Measurements from ENCODE around the gene PAQR8. TPM values are rescaled to one million over a fixed set of nuclear protein-coding genes. Genes with fewer than 3 reads are reported as not detected.

The PAQR8 gene
- total and polyA plus RNA-seq, 4 donors, result 0.43 to 3.3 (median 0.74) TPM

DNA sequence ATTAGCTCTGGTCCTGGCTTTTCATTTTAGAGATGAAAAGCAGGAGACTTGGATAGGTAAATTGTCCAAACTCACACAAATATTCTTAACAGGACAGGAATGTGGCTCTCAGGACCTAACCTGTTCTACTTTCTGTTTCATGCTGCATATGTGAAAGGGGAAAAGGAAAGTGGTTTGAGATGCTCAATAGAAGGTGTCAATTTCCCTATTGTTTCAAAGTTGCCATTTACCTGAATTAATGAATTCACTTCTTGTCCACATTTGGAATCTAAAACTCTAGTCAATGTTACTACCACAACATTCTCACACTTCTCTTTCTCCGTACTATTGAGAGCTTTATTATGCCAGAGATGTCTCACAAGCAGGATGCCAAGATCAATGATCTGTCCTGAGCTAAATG lies 53.4 kb downstream of the PAQR8 start (continued):
- no peak for TF ChIP-seq MAX (IDR thresholded peaks at IDR 0.05)

DNA sequence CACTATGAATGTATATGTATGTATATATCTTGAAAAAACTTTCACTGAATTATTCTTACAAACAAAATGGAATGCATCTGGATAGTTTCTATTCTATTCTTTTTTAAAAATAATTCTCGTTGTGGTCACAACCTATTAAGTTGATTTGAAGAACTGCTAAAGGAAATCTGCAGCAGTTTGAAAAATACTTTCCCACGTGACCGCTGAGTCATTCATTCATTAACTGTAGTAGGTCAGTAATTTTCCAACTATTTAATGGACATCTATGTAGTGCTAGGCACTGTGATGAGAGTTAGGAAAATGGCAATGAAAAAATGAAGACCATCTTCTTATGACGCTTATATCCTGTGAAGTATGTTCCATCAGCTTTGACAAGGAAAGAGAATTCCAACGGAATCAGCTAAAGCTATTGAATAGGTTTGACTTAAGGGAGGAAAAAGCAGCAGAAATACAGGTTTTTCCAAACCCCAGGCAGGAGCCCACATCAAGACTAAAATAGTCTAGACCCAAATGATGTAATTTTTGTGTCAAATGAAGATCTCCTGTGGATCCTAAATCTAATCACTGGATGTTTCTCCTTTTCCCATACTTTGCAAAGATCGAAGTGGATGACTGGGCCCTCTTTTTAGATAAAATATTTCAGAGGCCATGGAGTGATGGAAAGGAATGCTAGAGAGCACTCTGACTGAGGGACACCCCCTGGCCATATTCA lies 54.1 kb downstream of the PAQR8 start:
- H3K9ac ChIP-seq (ENCODE audit: low read depth in 1 of 2, low read length in 2 of 2), result no peak overlapping the region
- H3K9me3 ChIP-seq (ENCODE audit: control insufficient read depth in 4 of 4, low read length in 3 of 4), result no peaks in the 10 kb centered on the region
- H3K36me3 ChIP-seq (ENCODE audit: control insufficient read depth in 4 of 4, insufficient read depth in 3 of 4, low read depth in 1 of 4, low read length in 3 of 4), result no peaks in the 10 kb centered on the region
- H3K4me1 ChIP-seq (ENCODE audit: control insufficient read depth in 4 of 4, insufficient read depth in 4 of 4, low read length in 3 of 4), result peaks cover 0 to 16% (median 8%) of the 10 kb centered on the region in 4 donors
- no peak overlapping the region for H3K4me3 ChIP-seq (ENCODE audit: low read depth in 1 of 3, low read length in 3 of 3)
- no peak for TF ChIP-seq REST (IDR thresholded peaks at IDR 0.05)
- no peak for TF ChIP-seq FOXA2 (IDR thresholded peaks at IDR 0.05)
- TF ChIP-seq FOXA1 (IDR thresholded peaks at IDR 0.05), result no peak
- TF ChIP-seq ZBTB33 (IDR thresholded peaks at IDR 0.05), result no peak
- no peak for TF ChIP-seq GABPA (IDR thresholded peaks at IDR 0.05 in 1 of 2, conservative IDR thresholded peaks at IDR 0.05 in 1 of 2)
- TF ChIP-seq NR2F2 (IDR thresholded peaks at IDR 0.05), result no peak
- no peak for TF ChIP-seq JUND (IDR thresholded peaks at IDR 0.05)
- no peak for TF ChIP-seq TAF1 (conservative IDR thresholded peaks at IDR 0.05)
- no peak for TF ChIP-seq RXRA (IDR thresholded peaks at IDR 0.05)
- TF ChIP-seq, protein P1, sequence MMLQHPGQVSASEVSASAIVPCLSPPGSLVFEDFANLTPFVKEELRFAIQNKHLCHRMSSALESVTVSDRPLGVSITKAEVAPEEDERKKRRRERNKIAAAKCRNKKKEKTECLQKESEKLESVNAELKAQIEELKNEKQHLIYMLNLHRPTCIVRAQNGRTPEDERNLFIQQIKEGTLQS (IDR thresholded peaks at IDR 0.05), result no peak
- no peak for TF ChIP-seq EGR1 (IDR thresholded peaks at IDR 0.05; ENCODE audit: low read depth in 2 of 2)
- TF ChIP-seq, protein P2, sequence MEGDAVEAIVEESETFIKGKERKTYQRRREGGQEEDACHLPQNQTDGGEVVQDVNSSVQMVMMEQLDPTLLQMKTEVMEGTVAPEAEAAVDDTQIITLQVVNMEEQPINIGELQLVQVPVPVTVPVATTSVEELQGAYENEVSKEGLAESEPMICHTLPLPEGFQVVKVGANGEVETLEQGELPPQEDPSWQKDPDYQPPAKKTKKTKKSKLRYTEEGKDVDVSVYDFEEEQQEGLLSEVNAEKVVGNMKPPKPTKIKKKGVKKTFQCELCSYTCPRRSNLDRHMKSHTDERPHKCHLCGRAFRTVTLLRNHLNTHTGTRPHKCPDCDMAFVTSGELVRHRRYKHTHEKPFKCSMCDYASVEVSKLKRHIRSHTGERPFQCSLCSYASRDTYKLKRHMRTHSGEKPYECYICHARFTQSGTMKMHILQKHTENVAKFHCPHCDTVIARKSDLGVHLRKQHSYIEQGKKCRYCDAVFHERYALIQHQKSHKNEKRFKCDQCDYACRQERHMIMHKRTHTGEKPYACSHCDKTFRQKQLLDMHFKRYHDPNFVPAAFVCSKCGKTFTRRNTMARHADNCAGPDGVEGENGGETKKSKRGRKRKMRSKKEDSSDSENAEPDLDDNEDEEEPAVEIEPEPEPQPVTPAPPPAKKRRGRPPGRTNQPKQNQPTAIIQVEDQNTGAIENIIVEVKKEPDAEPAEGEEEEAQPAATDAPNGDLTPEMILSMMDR (IDR thresholded peaks at IDR 0.05; ENCODE audit: low read depth, low read length, missing input control), result no peak
- TF ChIP-seq MAX (IDR thresholded peaks at IDR 0.05), result no peak
- TF ChIP-seq HNF4G (IDR thresholded peaks at IDR 0.05), result no peak
- no peak for TF ChIP-seq RAD21 (IDR thresholded peaks at IDR 0.05)
- TF ChIP-seq YY1 (IDR thresholded peaks at IDR 0.05), result no peak
- 57% methylated on average over 6 of the region's 6 CpGs for WGBS
- H3K27me3 ChIP-seq (ENCODE audit: control insufficient read depth in 4 of 4, insufficient read depth in 4 of 4, low read length in 3 of 4), result no peaks in the 10 kb centered on the region
- no peak for DNase-seq (ENCODE audit: low spot score)
- H3K27ac ChIP-seq (ENCODE audit: low read depth in 1 of 2, low read length in 2 of 2), result no peak overlapping the region

Data from liver (tissue), 9 donors.